HepG2 (cell line): ENCODE data around the gene MAP2K1. TPM values are rescaled to one million over a fixed set of nuclear protein-coding genes. Genes with fewer than 3 reads are reported as not detected.

Experiments
- ATAC-seq: fragments of 200-7000 bp; cut with Tn5 transposase; 3 replicates; pipeline ENCODE4 v1.9.1; 2020; ENCODE audit warnings: mild to moderate bottlenecking, moderate library complexity
- BruUV-seq: library from RNA; stranded (reverse); fragments of 400-500 nt; replicated peaks from 2 replicates; lab custom pipeline; 2021; lab: Mats Ljungman, UMichigan
- CTCF ChIA-PET: fragments of 300-600 bp; formaldehyde crosslinking; extraction: SDS; loops from one replicate; lab custom pipeline; 2021; ENCODE audit warnings: low total read pairs, inconsistent platforms, low intra/inter-chr PET ratio; lab: Yijun Ruan, JAX
- POLR2A ChIA-PET: fragments of 350-600 bp; sonication (Branson Sonifier 250); formaldehyde crosslinking; loops from one replicate; lab custom pipeline; 2020; ENCODE audit warnings: antibody characterized with exemption, inconsistent platforms; lab: Yijun Ruan, JAX
- DNase-seq: peaks from one replicate; pipeline ENCODE4 v3.0.0-alpha.2; 2015; ENCODE audit warnings: low spot score
- FAIRE-seq: peaks from 3 replicates; lab custom pipeline; 2011; peaks lifted over from hg19 to GRCh38; lab: Jason Lieb, UNC
- H2AFZ ChIP-seq: one replicate; pipeline ENCODE4 v1.6.1; 2011; ENCODE audit warnings: low read length, inconsistent platforms
- H3K27ac ChIP-seq: fragments of 300-600 bp; 3 replicates; pipeline ENCODE4 v1.8.0; 2011; ENCODE audit warnings: mixed run types, mild to moderate bottlenecking, mixed read lengths, low read length, inconsistent platforms; ENCODE audit not compliant: insufficient read depth; ENCODE audit errors: extremely low read length
- H3K27me3 ChIP-seq, 2 experiments: fragments of 200-600 bp in 1 of 2; 2 replicates in 1 of 2; 3 replicates in 1 of 2; pipeline versions ENCODE4 v1.6.0 to v1.8.0; 2011; ENCODE audit warnings: low read length in 2 of 2, mild to moderate bottlenecking in 2 of 2, moderate library complexity in 2 of 2, inconsistent platforms in 1 of 2; ENCODE audit not compliant: insufficient read depth in 2 of 2, control insufficient read depth in 1 of 2
- H3K36me3 ChIP-seq, 2 experiments: fragments of 200-600 bp in 1 of 2; replicated peaks in 1 of 2; 2 replicates in 1 of 2; 3 replicates in 1 of 2; pipeline versions ENCODE4 v1.5.1 to v1.8.0; 2011; ENCODE audit warnings: low read length in 2 of 2, inconsistent platforms in 1 of 2; ENCODE audit not compliant: insufficient read depth in 2 of 2, control insufficient read depth in 1 of 2
- H3K4me1 ChIP-seq: 2 replicates; pipeline ENCODE4 v1.5.1; 2012; ENCODE audit warnings: low read length, inconsistent platforms; ENCODE audit not compliant: insufficient read depth
- H3K4me2 ChIP-seq: 2 replicates; pipeline ENCODE4 v1.6.0; 2011; ENCODE audit warnings: low read depth, low read length, inconsistent platforms
- H3K4me3 ChIP-seq, 3 experiments: fragments of 200-600 bp in 1 of 3; sonication (generic), shearing (Covaris generic) in 1 of 3; replicated peaks in 1 of 3; 2 replicates each; pipeline ENCODE4 v1.5.1; 2011 to 2016; ENCODE audit warnings: low read length in 3 of 3, inconsistent platforms in 2 of 3, low read depth in 2 of 3, mild to moderate bottlenecking in 2 of 3, control low read depth in 1 of 3, mixed read lengths in 1 of 3; ENCODE audit not compliant: insufficient read depth in 1 of 3
- H3K79me2 ChIP-seq: one replicate; pipeline ENCODE4 v1.6.1; 2011; ENCODE audit warnings: low read length, inconsistent platforms; ENCODE audit not compliant: insufficient read depth
- H3K9ac ChIP-seq: 2 replicates; pipeline ENCODE4 v1.6.0; 2011; ENCODE audit warnings: mild to moderate bottlenecking, low read depth, low read length, inconsistent platforms; ENCODE audit not compliant: insufficient read depth
- H3K9me3 ChIP-seq: 2 replicates; pipeline ENCODE4 v1.5.1; 2012; ENCODE audit warnings: mild to moderate bottlenecking, low read length
- H4K20me1 ChIP-seq: 2 replicates; pipeline ENCODE4 v1.6.0; 2011; ENCODE audit warnings: inconsistent platforms, mild to moderate bottlenecking, low read length, moderate library complexity; ENCODE audit not compliant: insufficient read depth
- BHLHE40 ChIP-seq: IDR thresholded peaks from 2 replicates; pipeline ENCODE4 v1.6.1; 2011; ENCODE audit warnings: low read length, improper control_type of control experiment
- CREM ChIP-seq, 2 experiments: sonication (generic) in 1 of 2; formaldehyde crosslinking in 1 of 2; IDR thresholded peaks; 2 replicates each; pipeline versions ENCODE4 v1.4.0 to v1.6.1; 2016 to 2020; ENCODE audit warnings: antibody characterized with exemption in 1 of 2, mild to moderate bottlenecking in 1 of 2, missing genetic modification reagents in 1 of 2
- FOSL2 ChIP-seq: sonication (generic); formaldehyde crosslinking; IDR thresholded peaks from 2 replicates; pipeline ENCODE4 v1.4.0; 2020; ENCODE audit warnings: missing genetic modification reagents
- HMG20A ChIP-seq: IDR thresholded peaks from 2 replicates; pipeline ENCODE4 v1.6.1; 2016; ENCODE audit warnings: borderline replicate concordance
- JUND ChIP-seq: sonication (generic); formaldehyde crosslinking; IDR thresholded peaks from 2 replicates; pipeline ENCODE4 v1.8.0; 2022; ENCODE audit warnings: mild to moderate bottlenecking, missing genetic modification reagents
- KLF6 ChIP-seq: IDR thresholded peaks from 2 replicates; pipeline ENCODE4 v1.8.0; 2016; ENCODE audit warnings: missing biosample characterization, missing genetic modification reagents
- NR2F1 ChIP-seq, 2 experiments: fragments of 450-650 bp in 1 of 2; formaldehyde crosslinking in 1 of 2; IDR thresholded peaks; 2 replicates each; pipeline versions ENCODE4 v1.5.0 to v1.6.1; 2016 to 2020; ENCODE audit warnings: mild to moderate bottlenecking in 1 of 2, missing compliant biosample characterization in 1 of 2, missing genetic modification reagents in 1 of 2, moderate library complexity in 1 of 2
- NR2F6 ChIP-seq, 2 experiments: IDR thresholded peaks; 2 replicates each; pipeline ENCODE4 v1.6.1; 2016; ENCODE audit warnings: antibody characterized with exemption in 1 of 2, mild to moderate bottlenecking in 1 of 2
- PHF21A ChIP-seq: sonication (generic); formaldehyde crosslinking; IDR thresholded peaks from 2 replicates; pipeline ENCODE4 v1.5.0; 2020; ENCODE audit warnings: mild to moderate bottlenecking, missing genetic modification reagents
- RARA ChIP-seq: IDR thresholded peaks from 2 replicates; pipeline ENCODE4 v1.6.1; 2016; ENCODE audit warnings: missing genetic modification reagents, missing compliant biosample characterization
- TAF1 ChIP-seq: sonication (generic); formaldehyde crosslinking; IDR thresholded peaks from 2 replicates; pipeline ENCODE4 v1.4.0; 2020; ENCODE audit warnings: missing genetic modification reagents
- ZFX ChIP-seq: sonication (generic); formaldehyde crosslinking; IDR thresholded peaks from 2 replicates; pipeline ENCODE4 v1.4.0; 2020; ENCODE audit warnings: mild to moderate bottlenecking, low read depth, missing genetic modification reagents, moderate library complexity
- ZNF383 ChIP-seq: sonication (generic); formaldehyde crosslinking; IDR thresholded peaks from 2 replicates; pipeline ENCODE4 v1.4.0; 2020; ENCODE audit warnings: missing genetic modification reagents, mild to moderate bottlenecking, borderline replicate concordance
- ZNF709 ChIP-seq: sonication (generic); formaldehyde crosslinking; IDR thresholded peaks from 2 replicates; pipeline ENCODE4 v1.5.0; 2020; ENCODE audit warnings: mild to moderate bottlenecking, missing genetic modification reagents
- ZNF713 ChIP-seq: sonication (generic); formaldehyde crosslinking; IDR thresholded peaks from 2 replicates; pipeline ENCODE4 v1.4.0; 2020; ENCODE audit warnings: mild to moderate bottlenecking, missing genetic modification reagents
- WGBS: methylation state at CpG from one replicate; pipeline ENCODE4 v1.1.6; 2017; ENCODE audit warnings: low lambda C conversion rate; 5-methylcytosine and 5-hydroxymethylcytosine counted together
- in situ Hi-C: cut with HindIII; loops from 2 replicates; pipeline ENCODE4 v1.10.0; 2017; ENCODE audit warnings: low pct_unique_long_range_greater_than_20kb; ENCODE audit not compliant: extremely low pct_ligation_motif_present
- intact Hi-C: fragments of 100-400 bp; cut with micrococcal nuclease; formaldehyde crosslinking; loops from one replicate; pipeline ENCODE4 v1.10.0; 2022; ENCODE audit not compliant: unreplicated experiment
- polyA plus RNA-seq, 8 experiments: library from polyadenylated mRNA; depleted of rRNA in 3 of 8; stranded (reverse) in 7 of 8; unstranded in 1 of 8; fragments of >200 nt; fragmentation: Illumina TruSeq in 4 of 8; extraction: Trizol in 4 of 8; gene quantifications; 2 replicates each; pipeline versions ENCODE4 v1.2.1 to v1.2.3, GENCODE V29; 2011 to 2016; ENCODE audit warnings: low read depth in 4 of 8, missing spikeins in 1 of 8, mixed read lengths in 1 of 8; ENCODE audit not compliant: insufficient read depth in 1 of 8
- total RNA-seq, 5 experiments: library from RNA; depleted of rRNA; stranded (reverse); fragments of >200 nt; fragmentation: Illumina TruSeq; extraction: Trizol; gene quantifications; 2 replicates each; pipeline ENCODE4 v1.2.3, GENCODE V29; 2016; ENCODE audit warnings: low read depth in 1 of 5
- TF ChIP-seq, protein P1 (sequence below): sonication (generic); formaldehyde crosslinking; IDR thresholded peaks from 2 replicates; pipeline ENCODE4 v1.8.1; 2023; ENCODE audit warnings: mild to moderate bottlenecking, moderate library complexity, missing genetic modification reagents
- TF ChIP-seq, protein P2 (sequence below): sonication (generic); IDR thresholded peaks from 2 replicates; pipeline ENCODE4 v1.6.1; 2016; ENCODE audit warnings: low read depth, borderline replicate concordance
- TF ChIP-seq, protein P3 (sequence below): IDR thresholded peaks from 2 replicates; pipeline ENCODE4 v1.6.1; 2012; ENCODE audit warnings: low read depth, low read length, improper control_type of control experiment
- TF ChIP-seq, protein P4 (sequence below): sonication (generic); formaldehyde crosslinking; IDR thresholded peaks from 2 replicates; pipeline ENCODE4 v1.8.0; 2022; ENCODE audit warnings: missing genetic modification reagents, mild to moderate bottlenecking, inconsistent platforms, borderline replicate concordance

Gene MAP2K1
- total and polyA plus RNA-seq, 2 of the 13 experiments (the other 11 are each of a cell fraction or from before 2014, with no cell fraction given): 24.1 to 49.2 TPM

DNA sequence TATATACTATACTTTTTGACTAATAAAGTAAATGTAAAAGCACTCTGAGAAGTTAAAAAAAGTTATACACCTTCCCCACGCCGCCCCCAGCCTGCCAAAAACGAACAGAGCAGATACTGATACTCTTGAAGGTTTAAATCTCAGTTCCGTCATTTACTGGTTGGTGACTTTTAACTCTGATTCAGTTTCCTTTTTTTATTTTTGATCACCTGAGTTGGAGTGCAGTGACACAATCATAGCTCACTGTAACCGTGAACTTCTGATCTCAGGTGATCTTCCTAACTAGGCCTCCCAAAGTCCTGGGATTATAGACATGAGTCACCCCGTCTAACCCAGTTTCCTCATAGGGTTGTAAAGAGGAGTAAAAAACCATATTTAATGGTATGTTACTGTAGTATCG lies 27.0 kb upstream of the MAP2K1 start:
- no peak overlapping the region for H3K27ac ChIP-seq
- WGBS: 10% methylated on average over 7 of the region's 7 CpGs
- no peaks in the 10 kb centered on the region; a peak in 1 of 5 replicates for H3K27me3 ChIP-seq
- peaks cover 9% of the 10 kb centered on the region for H3K79me2 ChIP-seq
- 0 out of 2 replicates have a peak overlapping the region, but pooled peaks have one; percentile 29 for H3K9ac ChIP-seq
- no peak for FAIRE-seq
- intact Hi-C loops: loop anchor here (10.0 kb wide), 1 partner anchor 135 kb away; the partner anchor contains the start of gene SNAPC5
- ChIA-PET POLR2A (interaction anchor here (1.0 kb wide), 1 partner anchor 145 kb away, joined by 4 read pairs; the partner anchor contains the start of gene ZWILCH), CTCF (no interaction called here)
- no peaks in the 10 kb centered on the region for H4K20me1 ChIP-seq
- H3K4me2 ChIP-seq: peak overlapping the region; percentile 70
- H2AFZ ChIP-seq: no peak overlapping the region
- H3K4me3 ChIP-seq: peak overlapping the region in 1 of 3 experiments; percentile 30; a peak in 3 of 6 replicates
- in situ Hi-C loops: no loop called here
- BruUV-seq: no TSS peak
- H3K9me3 ChIP-seq: no peaks in the 10 kb centered on the region
- DNase-seq: peak; percentile 70
- peaks cover 33% of the 10 kb centered on the region for H3K4me1 ChIP-seq
- no peaks in the 10 kb centered on the region for H3K36me3 ChIP-seq
- ATAC-seq: 0 out of 3 replicates have a peak, but pooled peaks have one; percentile 13
- TF ChIP-seq KLF6 (CRISPR knock-in tag): no peak
- TF ChIP-seq NR2F6 (IDR thresholded peaks at IDR 0.05): peak; percentile 14; the same call in 1 of the 2 replicates
- no peak for TF ChIP-seq NR2F6 (CRISPR knock-in tag; IDR thresholded peaks at IDR 0.05)
- TF ChIP-seq ZFX (CRISPR knock-in tag): 0 out of 2 replicates have a peak, but pooled peaks have one; percentile 25
- TF ChIP-seq CREM (IDR thresholded peaks at IDR 0.05): 0 out of 2 replicates have a peak, but pooled peaks have one; percentile 16
- no peak for TF ChIP-seq CREM (CRISPR knock-in tag; IDR thresholded peaks at IDR 0.05)
- peak; percentile 85 for TF ChIP-seq FOSL2 (CRISPR knock-in tag)
- 0 out of 2 replicates have a peak, but pooled peaks have one; percentile 43 for TF ChIP-seq JUND (CRISPR knock-in tag)
- no peak for TF ChIP-seq ZNF713 (CRISPR knock-in tag)
- no peak for TF ChIP-seq ZNF383 (CRISPR knock-in tag)
- peak; percentile 27; the same call in 1 of the 2 replicates for TF ChIP-seq HMG20A
- TF ChIP-seq PHF21A (CRISPR knock-in tag): no peak
- TF ChIP-seq, protein P1, sequence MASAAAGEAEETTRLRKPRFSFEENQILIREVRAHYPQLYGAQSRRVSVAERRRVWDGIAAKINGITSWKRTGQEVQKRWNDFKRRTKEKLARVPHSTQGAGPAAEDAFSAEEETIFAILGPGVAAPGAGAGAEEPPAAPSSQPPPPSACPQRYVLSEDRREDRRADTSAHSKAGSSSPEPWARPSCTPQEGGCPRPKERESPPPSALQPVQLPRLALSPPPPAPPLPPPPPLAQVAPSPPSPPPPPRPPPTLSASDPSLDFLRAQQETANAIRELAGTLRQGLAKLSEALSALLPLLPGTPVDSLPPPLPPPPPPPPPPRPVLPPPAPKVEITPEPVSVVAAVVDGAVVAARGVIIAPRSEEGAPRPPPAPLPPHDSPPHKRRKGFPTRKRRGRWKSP (CRISPR knock-in tag): no peak
- TF ChIP-seq, protein P2, sequence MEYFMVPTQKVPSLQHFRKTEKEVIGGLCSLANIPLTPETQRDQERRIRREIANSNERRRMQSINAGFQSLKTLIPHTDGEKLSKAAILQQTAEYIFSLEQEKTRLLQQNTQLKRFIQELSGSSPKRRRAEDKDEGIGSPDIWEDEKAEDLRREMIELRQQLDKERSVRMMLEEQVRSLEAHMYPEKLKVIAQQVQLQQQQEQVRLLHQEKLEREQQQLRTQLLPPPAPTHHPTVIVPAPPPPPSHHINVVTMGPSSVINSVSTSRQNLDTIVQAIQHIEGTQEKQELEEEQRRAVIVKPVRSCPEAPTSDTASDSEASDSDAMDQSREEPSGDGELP: peak; percentile 35; the same call in 1 of the 2 replicates
- TF ChIP-seq TAF1: no peak
- TF ChIP-seq, protein P3, sequence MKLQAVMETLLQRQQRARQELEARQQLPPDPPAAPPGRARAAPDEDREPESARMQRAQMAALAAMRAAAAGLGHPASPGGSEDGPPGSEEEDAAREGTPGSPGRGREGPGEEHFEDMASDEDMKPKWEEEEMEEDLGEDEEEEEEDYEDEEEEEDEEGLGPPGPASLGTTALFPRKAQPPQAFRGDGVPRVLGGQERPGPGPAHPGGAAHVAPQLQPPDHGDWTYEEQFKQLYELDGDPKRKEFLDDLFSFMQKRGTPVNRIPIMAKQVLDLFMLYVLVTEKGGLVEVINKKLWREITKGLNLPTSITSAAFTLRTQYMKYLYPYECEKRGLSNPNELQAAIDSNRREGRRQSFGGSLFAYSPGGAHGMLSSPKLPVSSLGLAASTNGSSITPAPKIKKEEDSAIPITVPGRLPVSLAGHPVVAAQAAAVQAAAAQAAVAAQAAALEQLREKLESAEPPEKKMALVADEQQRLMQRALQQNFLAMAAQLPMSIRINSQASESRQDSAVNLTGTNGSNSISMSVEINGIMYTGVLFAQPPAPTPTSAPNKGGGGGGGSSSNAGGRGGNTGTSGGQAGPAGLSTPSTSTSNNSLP: peak; percentile 59; the same call in 1 of the 2 replicates
- no peak for TF ChIP-seq NR2F1 (CRISPR knock-in tag; IDR thresholded peaks at IDR 0.05)
- TF ChIP-seq RARA: peak; percentile 79
- TF ChIP-seq, protein P4, sequence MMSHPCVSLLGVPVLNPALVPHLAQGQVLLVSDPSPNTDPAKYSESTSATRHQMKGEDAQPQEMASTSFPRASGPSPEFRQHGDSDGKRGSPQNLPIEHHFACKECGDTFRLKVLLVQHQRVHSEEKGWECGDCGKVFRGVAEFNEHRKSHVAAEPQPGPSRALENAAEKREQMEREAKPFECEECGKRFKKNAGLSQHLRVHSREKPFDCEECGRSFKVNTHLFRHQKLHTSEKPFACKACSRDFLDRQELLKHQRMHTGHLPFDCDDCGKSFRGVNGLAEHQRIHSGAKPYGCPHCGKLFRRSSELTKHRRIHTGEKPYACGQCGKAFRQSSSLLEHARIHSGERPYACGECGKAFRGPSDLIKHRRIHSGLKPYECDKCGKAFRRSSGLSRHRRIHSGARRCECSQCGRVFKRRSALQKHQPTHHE (CRISPR knock-in tag): no peak
- no peak for TF ChIP-seq ZNF709 (CRISPR knock-in tag)
- TF ChIP-seq BHLHE40: peak; percentile 47; the same call in 1 of the 2 replicates
